ENCODE measurements around the gene PGAP6. TPM values are rescaled to one million over a fixed set of nuclear protein-coding genes. Genes with fewer than 3 reads are reported as not detected.

PGAP6 gene
- total and polyA plus RNA-seq, 2 of the 13 experiments (the other 11 are each of a cell fraction or from before 2014, with no cell fraction given): 52.7 to 136 TPM

- TF ChIP-seq PBX2 (CRISPR knock-in tag; IDR thresholded peaks at IDR 0.05): no peak
- 0 out of 2 replicates have a peak, but pooled peaks have one; percentile 19 for TF ChIP-seq KMT2A (CRISPR knock-in tag; IDR thresholded peaks at IDR 0.05)
- TF ChIP-seq ATF2 (CRISPR knock-in tag; IDR thresholded peaks at IDR 0.05): no peak; the same call in 1 of the 2 replicates
- no peak for TF ChIP-seq ZNF691 (CRISPR knock-in tag; IDR thresholded peaks at IDR 0.05; ENCODE audit: borderline replicate concordance, low read depth)
- no peak for TF ChIP-seq ZBTB40 (IDR thresholded peaks at IDR 0.05)
- no peak; the same call in 1 of the 2 replicates for TF ChIP-seq ZBTB40 (CRISPR knock-in tag; IDR thresholded peaks at IDR 0.05)
- TF ChIP-seq ZNF619 (CRISPR knock-in tag; IDR thresholded peaks at IDR 0.05): no peak
- no peak for TF ChIP-seq SOX6 (IDR thresholded peaks at IDR 0.05)
- TF ChIP-seq SOX6 (CRISPR knock-in tag; IDR thresholded peaks at IDR 0.05): peak; percentile 31; the same call in 1 of the 2 replicates
- TF ChIP-seq ZNF224 (CRISPR knock-in tag; IDR thresholded peaks at IDR 0.05): no peak
- no peak for TF ChIP-seq EED (CRISPR knock-in tag; IDR thresholded peaks at IDR 0.05)
- TF ChIP-seq DR1 (CRISPR knock-in tag; IDR thresholded peaks at IDR 0.05): 0 out of 2 replicates have a peak, but pooled peaks have one; percentile 5
- 0 out of 2 replicates have a peak, but pooled peaks have one; percentile 14 for TF ChIP-seq HOXA3 (CRISPR knock-in tag; IDR thresholded peaks at IDR 0.05)
- TF ChIP-seq HCFC1 (IDR thresholded peaks at IDR 0.05; ENCODE audit: low read depth, low read length): no peak
These were observed 29.0 kb downstream of the PGAP6 start, which contains the start of gene AXIN1 (continued) for GRCh38 chr16:352547-353403.
